Activated CD4-positive, alpha-beta T cell treated with anti-CD3 and anti-CD28 coated beads for 24 hours (primary cell): ENCODE measurements around the gene UMODL1.

Source experiments
- DNase-seq, 2 donors: peaks; one replicate each; pipeline ENCODE4 v3.0.0-alpha.2; 2020; ENCODE audit warnings: low read depth in 2 of 2

UMODL1 gene

DNA sequence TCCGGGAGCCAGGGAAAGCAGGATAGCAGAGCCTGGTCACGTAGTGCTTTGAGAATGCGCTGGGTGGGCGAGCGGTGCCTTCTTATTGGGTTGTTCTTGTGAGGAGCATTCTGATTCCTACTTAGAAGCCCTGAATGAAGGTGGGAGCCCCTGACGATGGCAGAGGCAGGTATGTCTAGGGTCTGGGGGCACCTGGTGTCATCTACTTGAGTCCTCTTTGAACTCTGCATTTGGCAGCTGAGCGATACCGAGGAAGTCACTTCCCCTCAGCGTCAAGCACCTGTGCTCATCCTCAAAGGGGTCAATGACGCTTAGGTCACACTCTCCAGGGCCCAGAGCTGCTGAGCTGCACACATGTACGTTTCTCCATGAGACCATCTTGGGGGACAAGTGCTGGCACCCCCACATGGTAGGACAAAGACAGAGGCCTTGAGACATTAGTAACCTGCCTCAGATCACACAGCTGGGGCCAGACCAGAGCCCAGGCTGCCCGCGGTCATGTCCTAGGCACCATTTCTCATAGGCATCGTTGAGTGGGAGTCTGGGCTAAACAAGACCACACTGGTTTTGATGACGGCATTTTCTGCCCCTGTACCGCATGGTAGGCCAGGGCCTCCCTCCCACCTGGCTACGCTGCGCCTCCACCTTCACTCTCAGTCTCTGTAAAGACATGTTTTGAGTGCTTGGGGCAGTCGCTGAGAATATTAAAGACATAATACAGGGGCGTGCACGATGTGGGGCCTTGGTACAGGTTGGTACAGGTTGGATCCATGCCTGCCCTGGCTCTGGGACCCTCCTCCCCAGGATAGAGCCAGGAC, 78.7 kb downstream of the UMODL1 start:
- DNase-seq = no peak

DNA sequence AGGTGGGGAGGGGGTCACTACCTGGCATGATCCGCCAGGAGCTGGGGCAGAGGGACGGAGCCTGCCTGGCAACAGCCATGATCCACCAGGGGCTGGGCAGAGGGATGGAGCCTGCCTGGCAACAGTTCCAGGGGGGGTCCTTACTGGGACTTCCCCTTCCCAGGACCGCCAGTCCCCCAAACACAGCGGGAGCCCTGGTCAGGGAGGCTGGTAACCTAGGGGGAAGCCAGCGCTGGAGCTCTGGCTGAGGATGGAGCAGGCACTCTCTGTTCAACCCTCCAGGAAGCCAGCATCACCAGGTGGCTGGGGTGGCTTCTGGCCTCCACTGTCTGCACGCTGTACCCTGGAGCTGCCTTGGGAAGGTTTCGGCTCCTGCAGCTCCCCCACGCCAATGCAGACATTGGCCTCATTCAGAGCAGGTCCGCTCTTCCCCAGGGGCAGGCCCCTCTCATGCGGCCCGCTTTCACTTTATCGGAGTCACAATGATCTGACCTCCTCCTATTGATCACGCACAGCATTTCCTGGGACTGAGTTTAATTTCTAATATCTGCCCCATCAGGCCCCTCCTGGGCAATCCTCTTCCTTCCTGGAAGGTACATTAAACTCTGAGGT, 79.5 kb downstream of the UMODL1 start:
- DNase-seq = no peak

- DNase-seq = no peak
Observed at GRCh38 chr21:42151148-42151947, 80.2 kb downstream of the UMODL1 start.

- DNase-seq = no peak
Observed at GRCh38 chr21:42151948-42152220, 80.8 kb downstream of the UMODL1 start.

GRCh38 chr21:42153046-42153686, 82.0 kb downstream of the UMODL1 start:
- DNase-seq = no peak

DNA sequence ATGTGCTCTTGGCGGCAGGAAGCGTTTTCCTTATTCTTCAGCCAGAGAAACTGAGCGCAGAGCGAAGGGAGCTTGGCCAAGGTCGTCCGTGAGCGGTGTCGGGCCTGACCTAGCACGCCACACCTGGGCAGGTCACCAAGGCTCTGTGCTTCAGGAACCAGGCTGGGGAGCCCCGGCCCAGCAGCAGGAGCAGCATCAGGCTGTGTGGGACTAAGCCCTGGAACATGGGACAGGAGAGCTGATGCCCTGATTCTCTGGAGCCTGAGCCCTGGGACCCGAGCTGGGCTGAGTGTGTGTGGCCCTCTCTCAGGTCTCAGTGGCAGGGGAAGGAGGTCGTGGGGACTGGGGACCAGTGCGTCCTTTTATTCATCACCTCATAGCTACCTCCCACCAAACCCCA, 82.6 kb downstream of the UMODL1 start:
- DNase-seq = no peak

GRCh38 chr21:42154237-42155044, 83.3 kb downstream of the UMODL1 start:
- no peak for DNase-seq

- DNase-seq = no peak
Observed at GRCh38 chr21:42155045-42155855, 84.1 kb downstream of the UMODL1 start.

GRCh38 chr21:42156690-42157605, 85.8 kb downstream of the UMODL1 start:
- DNase-seq = no peak

DNA sequence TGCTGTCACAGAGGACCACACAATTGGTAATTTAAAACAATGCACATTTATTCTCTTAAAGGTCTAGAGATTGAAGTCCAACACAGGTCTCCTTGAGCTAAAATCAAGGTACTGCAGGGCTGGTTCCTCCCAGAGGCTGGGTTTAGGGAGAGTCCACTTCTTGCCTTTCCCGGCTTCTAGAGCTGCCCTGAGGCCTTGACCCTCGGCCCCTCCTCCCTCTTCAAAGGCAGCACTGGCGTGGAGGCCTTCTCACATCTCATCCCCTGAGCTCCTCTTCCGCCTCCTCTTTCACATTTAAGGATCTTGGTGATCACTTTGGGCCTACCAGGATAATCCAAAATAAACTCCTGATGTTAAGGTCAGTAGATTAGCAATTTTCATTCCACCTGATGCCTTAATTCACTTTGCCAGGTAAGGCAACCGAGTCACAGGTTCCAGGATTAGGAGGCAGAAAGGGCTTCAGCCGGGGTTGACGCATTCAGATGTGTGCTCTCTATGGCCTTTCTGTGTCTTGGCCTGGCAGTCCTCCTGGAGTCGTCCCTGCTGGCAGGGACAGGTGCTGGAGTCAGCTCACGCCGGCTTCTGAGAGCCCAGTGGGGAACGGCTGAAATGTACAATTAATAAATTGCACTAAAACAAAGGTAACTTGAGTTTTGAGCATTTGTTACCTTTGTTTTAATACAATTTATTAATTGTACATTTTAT, 86.6 kb downstream of the UMODL1 start:
- DNase-seq = no peak

- no peak for DNase-seq
Observed at GRCh38 chr21:42158846-42159245, 87.7 kb downstream of the UMODL1 start.

- DNase-seq = no peak
Observed at GRCh38 chr21:42159560-42160110, 88.5 kb downstream of the UMODL1 start.

DNA sequence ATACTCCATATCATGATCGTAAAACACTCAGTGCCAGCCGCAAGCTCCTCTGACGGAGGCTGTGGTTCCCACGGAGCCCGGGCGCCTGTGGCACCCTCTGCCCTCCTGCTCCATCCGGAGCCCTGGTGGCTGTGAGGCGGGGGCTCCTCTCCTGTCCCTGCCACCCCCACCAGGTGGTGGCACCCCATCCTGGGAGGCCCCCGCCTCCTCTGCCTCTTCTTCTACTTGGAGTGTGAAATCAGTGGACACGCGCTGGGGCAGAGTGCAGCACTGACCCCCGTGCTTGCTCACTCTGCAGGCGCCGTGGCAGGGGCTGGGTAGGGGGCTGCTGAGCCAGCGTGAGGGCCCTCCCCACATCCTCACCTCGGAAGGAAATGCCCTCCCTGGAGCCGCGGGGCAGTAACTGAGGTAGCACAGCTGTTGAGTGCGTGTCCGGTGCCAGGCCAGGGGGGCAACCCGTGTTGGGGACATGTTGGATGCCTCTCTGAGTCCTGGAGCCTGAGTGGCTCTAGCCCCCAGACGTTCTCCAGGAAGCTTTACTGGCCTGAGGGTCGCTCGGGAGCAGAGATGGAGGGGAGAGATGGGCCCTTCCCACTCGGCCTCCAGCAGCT, 89.1 kb downstream of the UMODL1 start:
- no peak for DNase-seq

DNA sequence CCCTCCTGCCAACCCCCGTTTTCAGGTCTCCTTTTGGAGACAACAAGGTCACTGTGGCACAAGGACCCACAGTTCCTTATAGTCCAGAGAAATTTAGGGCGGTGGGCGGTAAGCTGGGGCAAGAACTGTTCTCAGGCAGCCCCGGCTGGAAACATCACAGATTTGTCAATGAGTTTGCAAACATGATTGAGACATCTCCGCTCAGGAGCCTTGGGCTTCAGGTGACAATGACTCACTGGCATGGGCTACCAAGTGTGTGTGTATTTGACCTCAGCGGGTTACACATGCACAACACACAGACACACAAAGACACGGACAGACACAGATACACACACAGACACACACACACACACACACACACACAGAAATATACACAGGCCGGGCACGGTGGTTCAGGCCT, 89.6 kb downstream of the UMODL1 start:
- no peak for DNase-seq

GRCh38 chr21:42161401-42161955, 90.4 kb downstream of the UMODL1 start:
- no peak for DNase-seq

DNA sequence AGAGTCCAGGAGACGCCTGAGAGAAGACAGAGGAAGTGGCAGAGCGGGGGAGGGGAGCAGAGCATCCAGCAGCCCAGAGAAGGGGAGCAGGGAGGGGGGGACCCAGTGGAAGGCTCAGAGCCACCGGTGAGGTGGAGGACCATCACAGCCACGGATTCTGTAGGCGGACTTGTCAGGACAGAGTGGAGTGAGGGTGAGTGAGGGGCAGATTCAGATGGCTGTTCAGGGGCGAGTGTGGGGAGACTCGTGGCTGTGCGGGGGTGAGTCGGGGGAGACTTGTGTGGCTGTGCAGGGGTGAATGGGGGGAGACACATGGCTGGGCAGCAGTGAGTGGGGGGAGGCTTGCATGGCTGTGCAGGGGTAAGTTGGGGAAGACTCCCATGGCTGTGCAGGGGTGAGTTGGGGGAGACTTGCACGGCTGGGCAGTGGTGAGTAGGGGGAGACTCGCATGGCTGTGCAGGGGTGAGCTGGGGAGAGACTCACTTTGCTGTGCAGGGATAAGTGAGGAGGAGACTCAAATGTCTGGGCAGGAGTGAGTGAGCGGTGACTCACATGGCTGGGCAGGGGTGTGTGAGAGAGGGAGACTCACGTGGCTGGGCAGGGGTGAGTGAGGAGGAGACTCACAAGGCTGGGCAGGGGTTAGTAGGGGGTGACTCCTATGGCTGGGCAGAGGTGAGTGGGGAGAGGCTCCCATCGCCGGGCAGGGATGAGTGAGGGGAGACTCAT, 91.0 kb downstream of the UMODL1 start:
- DNase-seq = no peak

GRCh38 chr21:42162831-42163510, 91.9 kb downstream of the UMODL1 start:
- DNase-seq = no peak
